HG03159 (cell line): ENCODE data around the gene BRSK2.
"Not testable (repeated sequence)": the region's sequence is repeated elsewhere in the genome, so short reads cannot be mapped to it uniquely, and the experiment has no call there.

Experiments
- ATAC-seq: cut with Tn5 transposase; IDR thresholded peaks from one replicate; pipeline ENCODE4 v1.9.1; 2021; ENCODE audit warnings: mild to moderate bottlenecking, moderate library complexity; ENCODE audit not compliant: unreplicated experiment

BRSK2 gene

DNA sequence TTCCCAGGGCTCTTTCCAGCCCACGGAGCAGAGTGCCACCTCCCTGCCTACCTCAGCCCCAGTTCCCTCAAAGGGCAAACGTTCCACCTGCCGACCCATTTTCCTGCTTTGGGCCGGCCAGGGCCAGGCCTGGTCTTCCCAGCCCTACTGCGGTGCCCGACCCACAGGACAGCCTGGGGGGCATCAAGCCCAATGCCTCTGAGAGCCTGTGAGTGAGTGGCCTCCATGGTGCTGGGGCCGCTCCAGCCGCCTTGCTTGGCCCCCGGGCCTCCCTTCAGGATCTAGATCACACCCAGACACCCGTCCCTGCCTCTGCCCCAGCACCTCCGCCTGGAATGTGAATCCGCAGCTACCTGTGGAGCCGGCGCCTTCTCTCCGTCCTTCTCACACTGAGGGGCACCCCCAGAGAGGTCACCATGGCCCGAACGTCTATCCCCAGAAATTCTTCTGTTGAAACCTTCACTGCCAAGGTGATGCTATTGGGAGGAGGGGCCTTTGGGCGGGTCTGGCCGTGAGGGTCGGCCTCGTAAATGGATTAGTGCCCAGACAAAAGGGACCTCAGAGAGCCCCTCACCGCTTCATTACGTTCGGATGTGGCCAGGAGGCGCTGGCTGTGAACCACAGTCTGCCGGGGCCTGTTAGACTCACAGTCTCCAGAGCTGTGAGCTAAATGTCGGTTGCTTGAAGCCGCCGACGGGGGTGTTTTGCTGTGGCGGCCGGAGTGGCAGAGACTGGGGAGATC, 36.2 kb upstream of the BRSK2 start:
- no peak for ATAC-seq

DNA sequence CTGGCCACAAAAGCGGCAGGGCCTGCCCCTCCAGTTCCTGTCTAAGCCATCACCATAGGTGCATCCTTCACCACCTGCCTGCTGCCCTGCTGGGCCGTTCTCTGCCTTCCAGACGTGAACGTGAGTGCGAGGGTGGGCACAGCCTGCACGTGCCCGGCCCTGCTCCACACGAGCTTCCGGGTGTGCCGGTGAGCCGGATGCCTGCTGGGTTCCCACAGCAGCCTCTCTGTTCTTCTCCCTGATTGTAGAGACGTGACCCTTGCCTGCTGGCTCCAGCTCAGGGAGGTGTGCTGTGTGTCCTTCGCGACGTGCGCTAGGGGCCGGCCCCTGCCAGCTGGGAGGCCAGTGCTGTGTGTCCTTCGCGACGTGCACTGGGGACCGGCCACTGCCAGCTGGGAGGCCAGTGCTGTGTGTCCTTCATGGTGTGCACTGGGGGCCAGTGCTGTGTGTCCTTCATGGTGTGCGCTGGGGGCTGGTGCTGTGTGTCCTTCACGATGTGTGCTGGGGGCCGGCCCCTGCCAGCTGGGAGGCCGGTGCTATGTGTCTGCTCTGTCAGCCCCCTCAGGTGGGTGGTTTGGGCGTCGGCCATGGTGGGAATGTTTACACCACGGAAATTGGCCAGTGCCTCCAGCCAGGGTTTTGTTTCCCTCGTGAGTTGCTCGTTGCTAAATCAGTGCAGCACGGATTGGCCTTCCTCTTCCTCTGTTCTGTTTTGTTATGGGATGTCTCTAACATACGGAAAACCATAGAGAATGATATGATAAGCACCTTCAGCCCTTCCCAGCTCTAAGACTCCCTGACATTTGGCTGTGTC, 35.4 kb upstream of the BRSK2 start:
- ATAC-seq, result no peak

DNA sequence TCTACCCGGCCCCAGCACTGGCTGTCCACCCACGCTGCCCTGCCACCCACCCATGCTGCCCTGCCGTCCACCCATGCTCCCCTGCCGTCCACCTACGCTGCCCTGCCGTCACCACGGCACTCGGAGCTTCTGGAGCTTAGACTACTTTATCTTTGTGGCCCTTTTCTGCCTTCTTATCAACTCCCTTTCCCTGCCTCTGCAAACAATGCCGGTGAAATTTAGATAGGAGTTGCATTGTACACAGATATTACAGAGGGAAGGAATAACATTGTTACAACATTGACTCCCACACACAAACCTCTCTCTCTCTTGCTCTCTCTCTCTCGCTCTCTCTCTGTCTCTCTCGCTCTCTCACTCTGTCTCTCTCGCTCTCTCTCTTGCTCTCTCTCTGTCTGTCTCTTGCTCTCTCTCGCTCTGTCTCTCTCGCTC, 33.7 kb upstream of the BRSK2 start:
- no peak for ATAC-seq

DNA sequence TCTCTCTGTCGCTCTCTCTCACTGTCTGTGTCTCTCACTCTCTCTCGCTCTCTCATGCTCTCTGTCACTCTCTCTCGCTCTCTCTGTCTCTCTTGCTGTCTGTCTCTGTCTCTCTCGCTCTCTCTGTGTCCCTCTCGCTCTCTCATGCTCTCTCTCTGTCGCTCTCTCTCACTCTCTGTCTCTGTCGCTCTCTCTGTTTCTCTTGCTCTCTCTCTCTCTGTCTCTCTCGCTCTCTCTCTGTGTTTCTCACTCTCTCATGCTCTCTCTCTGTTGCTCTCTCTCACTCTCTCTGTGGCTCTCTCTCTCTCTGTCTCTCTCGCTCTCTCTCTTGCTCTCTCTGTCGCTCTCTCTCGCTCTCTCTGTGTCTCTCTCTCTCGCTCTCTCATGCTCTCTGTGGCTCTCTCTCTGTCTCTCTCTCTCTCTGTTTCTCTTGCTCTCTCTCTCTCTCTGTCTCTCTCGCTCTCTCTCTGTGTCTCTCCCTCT, 33.2 kb upstream of the BRSK2 start:
- ATAC-seq, result no peak

DNA sequence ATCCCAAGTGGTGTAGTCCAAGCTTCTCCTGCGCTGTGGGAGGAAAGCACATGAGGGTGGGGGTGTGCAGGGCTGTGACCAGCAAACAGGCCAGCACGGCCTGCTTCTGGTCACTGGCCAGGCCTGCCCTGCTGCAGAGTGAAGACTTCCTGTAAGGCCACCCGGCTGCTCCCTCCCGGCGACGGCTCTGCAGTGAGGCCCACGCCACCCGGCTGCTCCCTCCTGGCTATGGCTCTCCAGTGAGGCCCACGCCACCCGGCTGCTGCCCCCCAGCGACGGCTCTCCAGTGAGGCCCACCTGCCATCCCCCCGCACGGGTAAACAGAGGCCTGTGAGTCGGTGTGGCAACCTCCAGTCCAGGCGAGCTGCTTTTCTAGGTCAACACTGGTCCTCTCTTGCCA, 31.4 kb upstream of the BRSK2 start:
- ATAC-seq, result no peak

DNA sequence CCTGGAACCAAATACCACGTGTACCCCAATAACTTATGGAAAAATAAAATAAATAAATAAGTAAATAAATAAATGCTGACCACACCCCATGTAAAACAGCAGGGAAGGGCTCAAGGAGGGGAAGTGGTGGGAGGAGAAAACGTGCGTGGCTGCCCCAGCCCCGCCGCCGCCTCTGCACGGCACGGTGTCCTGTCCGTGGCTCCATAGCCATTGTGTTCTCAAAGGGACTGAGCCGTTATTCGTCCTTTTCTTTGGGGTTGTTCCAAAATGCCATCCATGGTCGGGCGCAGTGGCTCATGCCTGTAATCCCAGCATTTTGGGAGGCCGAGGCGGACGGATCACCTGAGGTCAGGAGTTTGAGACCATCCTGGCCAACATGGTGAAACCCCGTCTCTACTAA, 30.8 kb upstream of the BRSK2 start:
- not testable (repeated sequence) for ATAC-seq

DNA sequence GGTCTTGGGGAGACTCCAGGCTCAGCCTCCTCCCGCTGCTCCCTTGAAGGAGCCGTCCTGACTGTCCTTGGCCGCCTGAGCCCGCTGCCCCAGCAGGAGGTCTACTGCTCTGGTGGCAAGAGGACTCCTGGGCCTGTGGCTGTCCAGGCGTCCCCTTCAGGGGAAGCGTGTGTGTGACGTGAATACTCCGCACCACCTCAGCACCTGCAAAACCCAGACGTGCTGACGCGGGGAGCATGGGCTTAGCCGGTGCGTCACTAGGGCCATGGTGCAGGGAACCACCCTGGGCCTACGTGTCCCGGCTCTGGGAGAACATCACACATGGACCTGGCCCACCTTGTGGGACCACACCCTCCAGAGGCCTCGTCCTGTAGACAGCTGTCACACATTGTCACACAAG, 30.2 kb upstream of the BRSK2 start:
- no peak for ATAC-seq

DNA sequence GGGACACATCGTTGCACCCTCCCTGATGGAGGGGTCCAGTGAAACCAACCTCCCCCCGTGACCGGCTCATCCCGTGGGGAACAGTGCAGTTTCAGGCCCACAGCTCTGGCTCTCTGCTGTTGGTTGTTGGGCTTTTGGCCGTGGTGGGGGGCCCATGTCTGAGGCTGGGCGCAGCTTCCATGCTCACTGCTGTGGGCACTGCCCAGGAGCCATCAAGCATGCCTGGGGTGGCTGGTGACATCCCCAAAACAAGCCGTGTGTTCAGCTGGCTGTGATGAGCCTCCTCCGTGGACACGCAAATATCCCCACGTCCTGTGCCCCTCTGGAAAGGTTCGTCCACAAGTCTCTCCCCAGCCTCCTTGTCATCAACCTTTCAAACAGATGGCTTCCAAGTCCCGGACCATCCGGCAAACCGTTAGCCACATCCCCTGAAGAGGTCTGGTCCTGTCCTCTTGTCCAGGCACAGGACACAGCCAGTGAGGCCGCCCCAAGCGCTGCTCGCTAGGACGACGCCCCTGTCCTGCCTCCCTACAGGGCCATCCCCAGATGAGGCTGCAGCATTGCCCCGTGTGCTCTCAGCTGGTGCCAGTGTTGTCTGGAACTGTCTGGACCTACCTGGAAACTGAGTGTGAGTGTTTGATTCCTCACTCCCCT, 29.4 kb upstream of the BRSK2 start:
- ATAC-seq, result no peak

DNA sequence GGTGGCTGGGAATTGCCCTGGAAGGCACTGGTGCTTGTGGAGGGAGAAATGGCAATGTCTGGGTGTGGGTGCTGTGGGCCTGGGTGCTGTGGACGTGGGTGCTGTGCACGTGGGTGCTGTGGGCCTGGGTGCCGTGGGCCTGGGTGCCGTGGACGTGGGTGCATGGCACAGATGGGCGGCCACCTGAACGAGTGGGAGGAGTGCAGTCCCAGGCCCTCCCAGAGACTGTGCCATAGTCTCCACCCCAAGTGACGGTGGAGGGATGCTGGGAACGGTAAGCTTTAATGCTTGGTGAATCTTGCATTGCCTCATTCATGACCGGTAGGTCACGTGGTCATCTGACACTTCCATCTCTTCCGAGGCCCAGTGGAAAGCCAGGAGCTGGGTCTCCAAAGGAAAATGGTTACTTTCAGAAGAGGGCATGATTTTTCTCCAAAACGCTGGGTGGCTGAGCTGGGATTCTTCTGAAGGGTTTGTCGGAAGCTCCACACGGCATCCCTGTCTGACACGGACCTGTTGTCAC, 28.8 kb upstream of the BRSK2 start:
- ATAC-seq, result no peak

DNA sequence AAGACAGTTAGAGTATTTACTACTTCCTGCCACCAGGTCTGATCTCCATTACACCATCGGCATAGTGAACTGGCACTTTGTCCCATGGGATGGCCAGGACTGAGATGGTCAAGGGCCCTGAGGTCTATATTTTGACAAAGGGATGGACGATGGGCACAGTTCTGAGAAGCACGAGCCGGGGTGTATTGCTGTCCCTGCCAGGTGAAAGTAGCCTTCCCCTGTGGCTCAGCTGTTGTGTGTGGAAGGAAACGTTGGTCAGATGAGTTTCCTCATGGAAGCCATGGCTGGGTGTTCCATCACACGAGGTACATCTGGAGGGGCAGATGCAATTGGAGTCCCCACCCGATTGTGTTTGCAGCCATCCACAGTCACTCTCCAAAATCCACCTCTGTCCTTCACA, 27.9 kb upstream of the BRSK2 start:
- ATAC-seq, result no peak

DNA sequence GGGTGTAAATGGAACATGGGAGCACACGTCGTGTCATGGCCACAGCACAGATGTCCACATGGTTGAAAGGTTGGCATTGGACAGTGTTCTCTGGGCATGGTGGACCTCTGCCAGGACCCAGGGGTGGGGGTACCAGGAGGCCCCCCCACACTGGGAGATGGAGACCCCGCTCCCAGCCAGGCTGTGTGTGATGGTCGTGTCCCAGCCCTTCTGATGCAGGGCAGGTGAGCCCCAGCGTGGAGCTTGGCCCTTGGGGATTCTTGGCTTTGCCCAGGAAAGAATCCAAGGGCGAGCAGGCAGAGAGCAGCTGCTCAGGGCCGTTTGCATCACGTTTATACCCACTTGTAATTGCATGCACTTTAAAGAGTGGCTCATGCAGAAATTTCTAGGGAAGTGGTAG, 22.0 kb upstream of the BRSK2 start:
- no peak for ATAC-seq

DNA sequence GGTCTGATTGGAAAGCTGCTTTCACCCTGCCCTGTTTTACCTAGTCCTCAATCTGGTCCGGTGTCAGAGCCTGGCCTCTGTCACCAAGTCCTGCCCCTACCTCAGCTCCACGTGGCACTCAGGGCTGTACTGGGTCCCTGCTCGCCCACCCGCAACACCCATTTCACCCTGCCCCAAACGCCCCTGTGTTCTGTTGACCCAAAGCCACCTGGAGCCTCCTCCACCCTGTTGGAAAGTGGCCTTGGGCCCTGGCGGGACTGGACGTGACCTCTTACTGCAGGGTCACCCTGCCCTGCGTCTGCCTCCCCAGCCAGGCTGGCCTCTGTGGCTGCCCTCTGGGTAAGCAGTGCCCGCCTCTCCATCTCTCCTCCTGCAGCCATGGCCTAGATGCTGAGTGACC, 21.5 kb upstream of the BRSK2 start:
- ATAC-seq, result no peak

DNA sequence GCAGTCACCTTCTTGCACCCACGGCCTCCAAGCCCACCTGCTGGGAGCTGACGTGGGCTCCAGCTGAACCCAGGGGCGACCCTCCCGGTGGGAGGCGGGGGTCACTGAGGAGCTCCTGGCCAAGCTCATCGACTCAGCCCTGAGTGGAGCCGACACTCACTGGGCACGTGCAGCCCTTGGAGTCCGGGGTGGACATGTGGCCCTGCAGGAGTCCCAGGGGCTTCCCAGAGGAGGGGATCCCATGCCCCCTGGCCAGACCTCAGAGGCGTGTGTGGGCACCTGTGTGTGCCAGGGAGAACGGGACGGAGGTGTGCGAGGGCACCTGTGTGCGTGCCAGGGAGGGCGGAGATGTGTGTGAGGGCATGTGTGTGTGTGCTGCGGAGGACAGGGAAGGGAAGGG, 20.8 kb upstream of the BRSK2 start:
- no peak for ATAC-seq

DNA sequence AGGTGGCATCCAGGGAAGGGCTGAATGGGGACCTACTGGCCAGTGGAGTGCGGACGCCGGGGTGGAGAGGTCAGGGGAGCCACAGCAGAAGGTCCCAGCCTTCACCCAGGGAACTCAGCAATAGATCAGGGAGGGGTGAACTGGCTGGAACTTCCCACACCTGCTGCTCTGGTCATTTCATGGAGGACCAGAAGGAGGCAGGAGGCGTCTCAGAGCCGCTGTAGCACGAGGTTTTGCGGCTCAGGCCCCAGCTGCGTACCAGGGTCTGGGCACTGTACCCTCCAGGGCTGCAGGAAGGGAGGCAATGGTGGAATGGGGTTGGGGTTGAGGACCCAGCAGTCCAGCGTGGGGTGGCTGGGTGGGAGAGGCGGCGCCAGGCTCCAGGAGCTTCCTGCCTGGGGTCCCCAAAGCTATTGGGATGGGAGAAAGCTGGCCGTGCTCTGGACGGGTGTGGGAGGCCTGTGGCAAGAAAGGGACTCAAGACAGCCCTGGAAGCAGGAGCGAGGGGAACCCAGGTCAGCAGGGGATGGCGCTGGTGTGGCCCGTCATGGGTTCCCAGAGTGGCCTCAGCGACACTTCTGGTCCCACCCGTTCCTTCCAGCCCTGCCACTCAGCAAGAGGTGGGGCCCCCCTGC, 20.2 kb upstream of the BRSK2 start:
- ATAC-seq, result no peak

DNA sequence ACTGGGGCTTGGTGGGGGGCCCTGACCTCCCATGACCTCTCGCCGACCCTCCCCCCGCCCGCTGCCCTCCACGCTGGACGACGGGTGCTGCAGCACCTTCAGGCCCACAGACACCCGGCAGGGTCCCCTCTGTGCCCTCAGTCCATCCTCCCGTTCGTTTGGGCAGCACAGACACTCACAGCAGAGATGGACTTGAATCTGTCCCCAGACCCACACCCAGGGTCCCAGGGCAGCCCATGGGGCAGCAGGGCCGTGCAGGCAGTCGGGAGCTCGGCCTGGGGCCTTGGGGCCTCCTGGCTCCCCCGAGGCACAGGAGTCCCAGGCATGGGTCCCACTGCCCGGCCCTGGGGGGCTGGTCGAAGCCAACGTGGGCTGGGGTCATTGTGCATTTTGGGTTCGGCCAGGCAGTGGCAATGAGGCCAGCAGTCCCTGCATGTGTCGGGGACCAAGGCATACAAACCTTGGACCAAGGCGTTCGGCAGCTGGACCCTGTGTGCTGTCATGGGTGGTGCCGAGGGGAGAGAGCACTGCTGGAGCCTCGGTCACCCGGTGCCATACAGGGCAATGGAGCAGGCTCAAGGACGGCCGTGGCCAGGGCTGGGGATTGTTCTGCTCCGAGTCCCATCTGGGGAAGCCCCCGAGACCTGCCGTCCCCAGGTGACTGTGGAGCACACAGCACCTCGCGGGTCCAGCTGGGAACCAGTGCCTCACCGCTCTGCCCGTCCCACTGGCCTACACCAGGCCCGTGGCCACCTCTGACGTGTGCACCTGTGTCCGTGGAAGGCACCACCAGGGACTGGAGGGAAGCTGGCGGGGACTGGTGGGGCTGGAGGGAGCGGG, 19.3 kb upstream of the BRSK2 start:
- no peak for ATAC-seq

DNA sequence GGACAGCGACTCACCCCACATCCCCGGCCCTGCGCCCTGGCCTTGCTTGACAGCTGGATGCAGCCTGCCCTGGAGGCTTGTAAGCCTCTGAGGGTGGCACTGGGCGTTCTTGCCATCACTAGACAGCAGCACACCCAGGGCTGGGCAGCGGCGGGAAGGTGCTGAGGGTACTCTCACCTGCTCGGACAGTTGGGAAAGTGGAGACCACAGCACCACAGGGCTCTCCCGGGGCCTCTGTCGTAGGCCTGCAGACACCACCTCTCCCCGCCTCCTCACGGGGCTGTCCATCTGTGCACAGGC, 18.8 kb upstream of the BRSK2 start:
- ATAC-seq, result no peak

DNA sequence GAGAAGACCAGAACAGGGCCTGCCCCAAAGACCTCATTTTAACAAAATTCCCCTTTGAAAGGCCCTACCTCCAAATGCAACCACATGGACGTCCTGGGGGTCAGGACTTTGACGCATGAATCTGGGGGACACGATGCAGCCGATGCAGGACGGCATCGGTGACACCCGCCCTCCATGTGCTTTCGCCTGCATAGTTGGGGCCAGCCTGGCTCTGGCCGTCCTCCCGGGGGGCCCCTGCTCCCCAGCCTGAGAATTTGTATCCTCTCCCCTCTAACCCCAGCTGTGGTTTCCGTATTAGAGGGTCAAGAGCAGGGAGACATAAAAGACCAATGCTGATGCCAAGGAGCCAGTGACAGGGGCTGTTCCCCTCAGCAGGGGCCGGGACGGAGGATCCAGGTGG, 18.4 kb upstream of the BRSK2 start:
- ATAC-seq, result no peak

DNA sequence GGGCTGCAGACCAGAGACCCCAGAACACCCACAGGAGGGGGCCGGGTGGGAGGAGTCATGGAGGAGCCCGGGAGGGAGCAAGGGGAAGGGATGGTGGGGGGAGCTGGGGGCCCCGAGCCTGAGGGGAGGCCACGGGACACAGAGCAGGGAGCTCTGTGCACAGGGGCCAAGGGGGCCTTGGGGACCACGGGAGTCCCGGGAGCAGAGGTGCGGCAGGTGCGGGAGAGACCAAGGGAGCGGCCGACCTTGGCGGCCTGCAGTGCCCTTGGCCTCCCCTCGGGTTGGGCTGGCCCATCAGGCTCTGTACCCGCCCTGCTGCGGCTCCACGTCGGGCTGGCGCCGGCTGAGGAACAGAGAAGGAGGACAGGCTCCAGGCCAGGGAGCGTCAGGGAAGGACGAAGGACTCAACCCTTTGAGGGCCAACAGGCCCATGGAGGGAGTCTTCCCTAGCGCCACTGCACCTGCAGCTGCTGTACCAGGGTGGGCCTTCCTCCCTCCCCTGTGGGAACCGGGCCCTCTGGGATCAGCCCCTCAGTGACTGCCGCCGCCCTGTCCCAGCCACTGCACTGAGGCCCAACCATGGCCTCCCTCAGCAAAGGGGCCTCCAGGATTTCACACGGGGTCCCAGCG, 17.8 kb upstream of the BRSK2 start:
- no peak for ATAC-seq

DNA sequence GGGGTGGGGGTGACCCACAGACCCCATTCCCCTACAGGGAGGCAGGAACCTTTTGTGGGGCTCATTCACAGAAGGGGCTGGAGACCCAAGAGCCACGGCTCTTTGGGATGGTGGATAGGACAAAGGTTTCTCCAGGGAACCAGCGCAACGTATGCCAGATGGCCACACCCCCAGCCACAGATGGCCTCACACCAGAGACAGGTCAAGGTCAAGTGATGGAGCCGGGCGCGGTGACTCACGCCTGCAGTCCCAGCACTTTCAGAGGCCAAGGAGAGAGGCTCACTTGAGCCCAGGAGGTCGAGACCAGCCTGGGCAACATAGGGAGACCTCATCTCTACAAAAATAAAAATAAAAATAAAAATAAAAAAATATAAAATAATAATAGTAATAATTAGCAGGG, 17.1 kb upstream of the BRSK2 start:
- ATAC-seq, result no peak
